HepG2 (cell line): Measurements from ENCODE around the gene CBLC. TPM values are rescaled to one million over a fixed set of nuclear protein-coding genes. Genes with fewer than 3 reads are reported as not detected.

ENCODE experiments used
- CSRNP2 ChIP-seq: sonication (generic); formaldehyde crosslinking; conservative IDR thresholded peaks from 2 replicates; pipeline ENCODE4 v1.8.0; 2022; ENCODE audit warnings: low read depth, missing genetic modification reagents
- CTCF ChIP-seq: sonication (generic); formaldehyde crosslinking; IDR thresholded peaks from 2 replicates; pipeline ENCODE4 v1.5.0; 2020; ENCODE audit warnings: mild to moderate bottlenecking, missing genetic modification reagents, moderate library complexity
- GPN1 ChIP-seq: sonication (generic); formaldehyde crosslinking; IDR thresholded peaks from 2 replicates; pipeline ENCODE4 v1.5.1; 2020; ENCODE audit warnings: missing genetic modification reagents, borderline replicate concordance
- HOXA9 ChIP-seq: sonication (generic); formaldehyde crosslinking; IDR thresholded peaks from 2 replicates; pipeline ENCODE4 v1.8.1; 2022; ENCODE audit warnings: missing genetic modification reagents, mild to moderate bottlenecking, moderate library complexity, borderline replicate concordance
- IKZF4 ChIP-seq: sonication (generic); formaldehyde crosslinking; IDR thresholded peaks from 2 replicates; pipeline ENCODE4 v1.5.1; 2020; ENCODE audit warnings: borderline replicate concordance, mild to moderate bottlenecking, low read depth, missing genetic modification reagents; ENCODE audit errors: not compliant biosample characterization
- JUNB ChIP-seq: sonication (generic); formaldehyde crosslinking; IDR thresholded peaks from 2 replicates; pipeline ENCODE4 v1.8.0; 2022; ENCODE audit warnings: missing genetic modification reagents, mild to moderate bottlenecking, borderline replicate concordance
- KIAA2018 ChIP-seq: sonication (generic); formaldehyde crosslinking; IDR thresholded peaks from 2 replicates; pipeline ENCODE4 v1.5.0; 2020; ENCODE audit warnings: mild to moderate bottlenecking, missing genetic modification reagents, borderline replicate concordance
- SIN3B ChIP-seq: fragments of 150-350 bp; IDR thresholded peaks from 2 replicates; pipeline ENCODE4 v1.6.1; 2014; ENCODE audit warnings: low read length
- SRSF9 ChIP-seq: fragments of 200-400 bp; formaldehyde crosslinking; IDR thresholded peaks from 2 replicates; pipeline ENCODE4 v1.6.1; 2018; ENCODE audit warnings: borderline replicate concordance, mild to moderate bottlenecking, low read depth, low read length; ENCODE audit not compliant: insufficient read depth, poor library complexity, severe bottlenecking
- ZFP62 ChIP-seq: sonication (generic); formaldehyde crosslinking; IDR thresholded peaks from 2 replicates; pipeline ENCODE4 v1.4.0; 2020; ENCODE audit warnings: missing genetic modification reagents
- ZNF12 ChIP-seq: sonication (generic); formaldehyde crosslinking; IDR thresholded peaks from 2 replicates; pipeline ENCODE4 v1.5.0; 2020; ENCODE audit warnings: missing genetic modification reagents
- ZNF362 ChIP-seq: sonication (generic); formaldehyde crosslinking; IDR thresholded peaks from 2 replicates; pipeline ENCODE4 v1.4.0; 2020; ENCODE audit warnings: missing genetic modification reagents, mild to moderate bottlenecking, borderline replicate concordance
- ZSCAN12 ChIP-seq: sonication (generic); formaldehyde crosslinking; IDR thresholded peaks from 2 replicates; pipeline ENCODE4 v1.9.0; 2021; ENCODE audit warnings: mild to moderate bottlenecking, missing genetic modification reagents
- polyA plus RNA-seq, 8 experiments: library from polyadenylated mRNA; depleted of rRNA in 3 of 8; stranded (reverse) in 7 of 8; unstranded in 1 of 8; fragments of >200 nt; fragmentation: Illumina TruSeq in 4 of 8; extraction: Trizol in 4 of 8; gene quantifications; 2 replicates each; pipeline versions ENCODE4 v1.2.1 to v1.2.3, GENCODE V29; 2011 to 2016; ENCODE audit warnings: low read depth in 4 of 8, missing spikeins in 1 of 8, mixed read lengths in 1 of 8; ENCODE audit not compliant: insufficient read depth in 1 of 8
- total RNA-seq, 5 experiments: library from RNA; depleted of rRNA; stranded (reverse); fragments of >200 nt; fragmentation: Illumina TruSeq; extraction: Trizol; gene quantifications; 2 replicates each; pipeline ENCODE4 v1.2.3, GENCODE V29; 2016; ENCODE audit warnings: low read depth in 1 of 5
- TF ChIP-seq, protein P1 (sequence below): sonication (generic); formaldehyde crosslinking; IDR thresholded peaks from 2 replicates; pipeline ENCODE4 v1.8.1; 2023; ENCODE audit warnings: mild to moderate bottlenecking, missing genetic modification reagents

CBLC gene
- total and polyA plus RNA-seq, 2 of the 13 experiments (the other 11 are each of a cell fraction or from before 2014, with no cell fraction given), result 1.8 to 2.6 TPM

DNA sequence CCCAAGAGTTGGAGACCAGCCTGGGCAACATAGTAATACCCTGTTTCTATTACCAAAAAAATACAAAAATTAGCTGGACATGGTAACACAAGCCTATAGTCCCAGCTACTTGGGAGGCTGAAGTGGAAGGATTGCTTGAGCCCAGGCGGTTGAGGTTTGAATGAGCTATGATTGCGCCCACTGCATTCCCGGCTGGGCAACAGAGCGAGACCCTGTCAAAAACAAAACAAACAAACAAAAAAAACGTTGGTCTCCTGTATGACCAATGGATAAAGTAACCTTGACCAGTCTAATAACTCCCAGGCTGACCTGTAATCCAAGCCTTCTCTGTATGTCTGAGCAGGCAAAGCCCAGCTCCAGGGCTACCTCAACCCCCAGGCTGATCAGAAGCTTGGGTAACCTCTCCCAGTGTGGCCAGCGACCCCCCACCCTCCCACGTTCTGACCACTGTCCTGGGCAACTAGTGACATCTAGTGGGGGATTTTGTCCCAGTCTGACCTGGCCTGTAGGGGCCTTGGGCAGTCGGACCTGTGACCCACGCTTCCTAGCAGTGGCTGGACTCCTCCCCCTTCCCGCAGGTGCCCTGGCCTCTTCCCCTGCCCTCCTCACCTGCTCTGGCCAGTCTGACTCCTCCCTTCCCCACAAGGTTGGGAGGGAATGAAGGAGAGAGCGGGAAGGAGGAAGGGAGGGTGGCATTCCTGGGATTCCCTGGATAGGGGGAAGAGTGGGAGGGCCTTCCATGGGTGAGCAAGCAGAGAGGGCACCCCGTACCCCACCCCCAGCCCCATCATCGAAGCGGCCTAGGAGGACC lies 30.2 kb downstream of the CBLC start (continued):
- TF ChIP-seq KIAA2018 (no peak), SIN3B (no peak), SRSF9 (no peak), ZNF362 (CRISPR knock-in tag) (peak; percentile 64; the same call in 1 of the 2 replicates), ZNF12 (CRISPR knock-in tag) (no peak), CTCF (CRISPR knock-in tag) (peak; percentile 99), IKZF4 (CRISPR knock-in tag) (no peak), ZFP62 (CRISPR knock-in tag) (no peak), GPN1 (CRISPR knock-in tag) (no peak), JUNB (no peak), CSRNP2 (CRISPR knock-in tag) (no peak), HOXA9 (no peak), ZSCAN12 (CRISPR knock-in tag) (no peak)
- TF ChIP-seq, protein P1, sequence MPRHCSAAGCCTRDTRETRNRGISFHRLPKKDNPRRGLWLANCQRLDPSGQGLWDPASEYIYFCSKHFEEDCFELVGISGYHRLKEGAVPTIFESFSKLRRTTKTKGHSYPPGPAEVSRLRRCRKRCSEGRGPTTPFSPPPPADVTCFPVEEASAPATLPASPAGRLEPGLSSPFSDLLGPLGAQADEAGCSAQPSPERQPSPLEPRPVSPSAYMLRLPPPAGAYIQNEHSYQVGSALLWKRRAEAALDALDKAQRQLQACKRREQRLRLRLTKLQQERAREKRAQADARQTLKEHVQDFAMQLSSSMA (CRISPR knock-in tag), result peak; percentile 48; the same call in 1 of the 2 replicates
